Right renal cortex interstitium (tissue), 3 donors: Measurements from ENCODE around the gene PIAS1. TPM values are rescaled to one million over a fixed set of nuclear protein-coding genes. Genes with fewer than 3 reads are reported as not detected.

Experiments used
- DNase-seq, 3 donors: peaks; one replicate each; pipeline ENCODE4 v3.0.0-alpha.2; 2013; ENCODE audit warnings: low read depth in 3 of 3, low spot score in 2 of 3
- polyA plus RNA-seq, 3 donors: library from polyadenylated mRNA; unstranded; fragments of 120-200 nt; gene quantifications; one replicate each; pipeline ENCODE4 v1.2.1, GENCODE V29; 2013; ENCODE audit not compliant: insufficient read length in 3 of 3

PIAS1 gene
- polyA plus RNA-seq, 3 donors = 44.1 to 47.2 (median 45.7) TPM

DNA sequence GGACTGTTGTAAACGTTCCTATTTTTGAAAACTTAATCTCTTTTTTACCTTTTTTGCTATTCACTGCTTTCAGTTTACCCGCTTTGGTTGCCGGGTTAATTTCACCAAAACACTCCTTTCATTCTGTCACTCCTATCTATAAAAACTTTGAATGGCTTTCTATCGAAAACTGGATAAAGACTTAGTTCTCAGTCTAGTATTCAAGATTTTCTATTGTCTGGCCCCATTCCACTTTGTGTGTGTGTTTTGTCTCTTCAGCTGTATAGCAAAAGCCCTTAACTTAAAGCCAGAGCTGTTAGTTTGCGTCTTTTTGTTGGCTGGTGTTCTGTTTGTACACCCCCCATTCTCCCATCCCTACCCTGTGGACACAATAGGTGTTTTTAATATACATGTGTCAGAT is 7.5 kb downstream of the PIAS1 start:
- DNase-seq = no peak

DNA sequence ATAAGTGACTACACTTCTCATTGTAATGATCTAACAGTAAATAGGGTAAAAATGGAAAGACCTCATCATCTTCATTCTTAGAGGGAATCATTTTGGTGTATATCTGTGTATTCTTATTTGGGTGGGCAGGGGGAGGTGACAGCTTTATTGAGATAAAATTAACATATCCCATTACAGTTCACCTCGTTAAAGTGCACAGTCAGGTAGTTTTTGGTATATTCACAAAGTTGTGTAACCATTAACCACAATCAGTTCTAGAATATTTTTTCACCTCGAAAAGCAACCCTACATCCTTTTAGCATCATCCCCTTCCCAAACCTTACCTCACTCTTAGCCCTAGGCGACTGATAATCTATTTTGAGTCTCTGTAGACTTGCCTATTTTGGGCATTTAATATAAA is 8.1 kb downstream of the PIAS1 start:
- DNase-seq = no peak

DNA sequence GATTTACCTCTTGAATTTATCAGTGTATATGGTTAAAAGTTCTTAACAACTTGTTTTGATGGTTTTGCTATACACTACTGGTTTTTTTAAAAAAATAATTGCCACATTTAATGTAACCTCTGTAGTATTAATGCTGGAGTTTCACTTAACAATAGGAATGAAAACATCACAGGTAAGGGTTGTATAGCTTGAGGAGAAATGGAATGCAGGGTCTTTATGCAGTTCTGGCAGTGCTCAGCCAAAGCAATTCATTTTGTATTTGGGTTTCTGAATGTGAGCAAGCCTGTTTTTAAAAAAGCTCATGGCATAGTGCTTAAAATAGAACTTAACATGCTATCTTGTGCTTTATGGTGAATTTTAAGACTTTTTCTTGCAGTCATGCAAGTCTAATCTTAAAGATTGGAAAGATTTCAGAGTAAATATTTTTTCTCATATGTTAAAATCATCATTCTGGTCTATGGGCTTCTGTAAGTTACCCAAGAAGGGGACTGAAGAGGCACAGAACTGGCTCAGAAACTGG is 8.9 kb downstream of the PIAS1 start:
- DNase-seq = no peak

DNA sequence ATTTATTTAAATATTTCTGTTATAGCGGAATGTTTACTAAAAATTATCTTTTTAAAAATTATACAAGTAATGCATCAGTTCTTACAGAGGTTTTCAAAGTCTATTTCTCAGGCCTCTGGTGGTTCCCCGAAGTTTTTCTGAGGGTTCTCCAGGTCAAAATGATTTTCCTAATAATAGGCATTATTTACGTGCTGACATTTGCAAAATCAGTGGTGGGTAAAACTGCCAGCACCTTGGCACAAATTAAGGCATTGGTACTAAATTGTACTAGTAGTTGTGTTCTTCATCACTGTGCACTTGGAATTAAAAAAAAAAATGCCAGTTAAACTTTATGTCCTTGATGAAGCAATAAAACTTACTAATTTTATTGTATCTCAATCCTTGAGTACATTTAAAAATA is 9.5 kb downstream of the PIAS1 start:
- no peak for DNase-seq

DNA sequence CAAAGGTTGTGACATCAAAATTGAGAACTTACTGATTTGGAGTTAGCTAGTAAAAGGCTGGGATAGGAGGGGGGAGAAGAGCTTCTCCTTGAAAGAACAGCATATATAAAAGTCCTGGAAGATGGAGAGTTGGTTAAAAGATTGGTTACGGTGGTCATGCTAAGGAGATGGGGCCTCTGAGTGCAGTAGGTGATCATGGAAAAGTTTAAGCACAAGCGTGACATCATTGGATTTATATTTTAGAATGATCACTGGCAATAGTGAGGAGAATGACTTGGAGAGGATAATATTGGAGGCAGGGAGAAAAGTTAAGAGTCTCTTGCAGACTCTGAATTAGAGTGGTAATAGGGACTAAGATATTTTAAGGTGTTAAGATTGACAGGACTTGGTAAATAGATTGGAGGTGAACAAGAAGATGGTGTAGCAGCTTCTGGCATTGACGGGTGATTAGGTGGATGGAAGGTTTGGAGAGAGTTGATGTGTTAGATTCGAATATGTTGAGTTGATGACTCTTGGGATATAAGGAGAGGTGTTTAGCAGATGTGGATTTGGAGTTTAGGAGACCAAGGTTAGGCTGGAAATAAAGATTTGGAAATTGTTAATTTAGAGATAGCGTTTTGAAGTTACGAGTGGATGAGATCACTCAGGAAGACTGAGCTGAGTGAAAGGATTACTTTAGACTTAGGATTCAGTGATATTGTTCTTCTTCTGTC is 19.6 kb downstream of the PIAS1 start:
- no peak for DNase-seq

DNA sequence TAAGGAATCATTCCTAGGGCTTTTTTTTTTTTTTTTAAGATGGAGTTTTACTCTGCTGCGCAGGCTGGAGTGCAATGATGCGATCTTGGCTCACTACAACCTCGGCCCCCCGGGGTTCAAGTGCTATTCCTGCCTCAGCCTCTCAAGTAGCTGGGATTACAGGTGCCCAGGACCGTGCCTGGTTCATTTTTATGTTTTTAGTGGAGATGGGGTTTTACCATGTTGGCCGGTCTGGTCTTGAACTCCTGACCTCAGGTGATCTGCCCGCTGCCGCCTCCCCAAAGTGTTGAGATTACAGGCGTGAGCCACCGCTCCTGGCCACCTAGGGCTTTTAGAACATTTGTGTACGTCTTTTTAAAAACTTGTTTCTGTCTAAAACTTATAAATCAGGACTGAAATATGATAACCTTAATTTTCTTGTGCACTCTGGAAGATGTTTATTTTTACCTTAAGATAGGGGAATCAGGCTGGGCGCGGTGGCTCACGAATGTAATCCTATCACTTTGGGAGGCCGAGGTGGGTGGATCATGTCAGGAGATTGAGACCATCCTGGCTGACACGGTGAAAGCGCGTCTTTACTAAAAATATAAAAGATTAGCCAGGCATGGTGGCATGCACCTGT is 21.8 kb downstream of the PIAS1 start:
- DNase-seq = no peak

DNA sequence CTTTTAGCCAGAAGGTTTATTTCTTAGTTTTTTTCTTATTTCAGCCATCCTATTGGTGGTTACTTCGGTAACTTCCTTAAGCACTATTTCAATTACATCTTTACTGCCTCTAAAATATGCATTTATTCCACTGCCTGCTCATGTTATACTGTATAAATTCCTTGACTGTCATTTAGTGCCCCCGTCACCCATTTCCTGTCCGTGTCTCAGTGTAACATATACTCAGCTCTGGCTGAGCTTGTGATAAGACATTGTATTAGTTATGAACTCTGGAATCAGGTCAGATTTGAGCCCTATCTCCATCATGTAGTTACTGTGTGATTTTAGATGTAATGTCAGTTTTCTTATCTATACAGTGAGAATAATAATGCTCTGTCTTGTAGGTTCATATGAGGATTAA is 24.2 kb downstream of the PIAS1 start:
- no peak for DNase-seq

DNA sequence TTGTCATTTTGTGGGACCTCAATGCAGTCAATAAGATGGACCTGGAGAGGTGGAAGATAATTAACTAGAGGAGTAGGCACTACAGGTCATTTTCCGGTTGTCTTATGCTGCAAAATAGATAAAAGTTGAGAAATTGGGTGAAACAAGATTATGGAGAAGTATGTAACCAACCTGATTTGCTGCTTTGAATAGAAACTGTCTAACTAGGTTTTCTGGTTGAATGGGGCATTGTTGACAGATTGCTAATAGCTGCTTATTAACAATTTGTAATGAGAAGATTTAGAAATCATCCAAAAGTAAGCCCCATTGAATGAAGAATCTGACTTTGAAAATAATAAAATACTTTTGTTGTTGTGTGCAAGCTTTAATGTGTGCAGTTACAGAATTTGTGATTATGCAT is 26.2 kb downstream of the PIAS1 start:
- DNase-seq = no peak

DNA sequence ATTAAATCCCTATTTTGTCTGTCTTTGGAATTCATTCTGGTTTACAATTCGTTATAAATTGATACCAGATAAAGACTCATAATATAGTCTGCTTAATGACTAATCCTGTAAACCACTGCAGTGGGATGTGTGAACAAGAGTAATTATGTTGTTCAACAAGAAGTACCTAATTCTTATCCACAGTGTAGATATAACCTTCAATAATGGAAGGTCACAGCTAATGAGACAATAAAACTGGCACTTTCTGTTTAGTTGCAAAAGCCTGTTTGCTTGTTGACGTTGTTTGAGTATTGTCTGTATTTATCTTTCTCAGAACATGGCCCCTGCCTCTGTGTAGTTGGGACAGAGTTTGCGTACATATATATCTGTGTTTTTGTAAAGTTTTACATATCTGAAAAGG is 26.7 kb downstream of the PIAS1 start:
- DNase-seq = no peak

DNA sequence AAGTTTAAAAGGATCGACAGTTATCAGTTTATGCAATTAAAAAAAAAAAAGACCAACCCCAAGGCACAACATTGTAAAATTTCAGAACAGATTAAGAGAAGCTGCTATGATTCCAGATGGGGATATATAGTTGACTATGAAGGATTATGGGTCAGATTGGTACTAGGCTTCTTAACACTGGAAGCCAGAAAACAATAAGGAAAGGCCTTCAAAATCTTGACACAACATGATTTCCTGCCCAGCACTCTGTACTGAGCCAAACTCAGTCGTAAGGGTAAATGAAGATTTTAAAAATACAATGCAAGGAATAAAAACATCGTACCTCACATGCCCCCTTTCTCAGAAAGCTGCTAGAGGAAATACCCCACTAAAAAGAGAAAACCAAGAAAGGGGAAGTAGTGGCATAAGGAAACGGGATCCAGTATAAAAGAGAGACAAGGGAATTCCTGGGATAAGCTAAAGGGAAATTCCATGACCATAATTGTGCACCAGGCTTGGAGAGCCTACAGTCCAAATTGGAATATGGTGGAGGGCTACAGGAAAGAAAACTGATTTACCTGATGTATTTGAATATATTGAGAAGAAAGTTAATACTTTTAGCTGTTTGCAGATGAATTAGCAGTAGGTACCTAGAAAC is 27.9 kb downstream of the PIAS1 start:
- DNase-seq = no peak

DNA sequence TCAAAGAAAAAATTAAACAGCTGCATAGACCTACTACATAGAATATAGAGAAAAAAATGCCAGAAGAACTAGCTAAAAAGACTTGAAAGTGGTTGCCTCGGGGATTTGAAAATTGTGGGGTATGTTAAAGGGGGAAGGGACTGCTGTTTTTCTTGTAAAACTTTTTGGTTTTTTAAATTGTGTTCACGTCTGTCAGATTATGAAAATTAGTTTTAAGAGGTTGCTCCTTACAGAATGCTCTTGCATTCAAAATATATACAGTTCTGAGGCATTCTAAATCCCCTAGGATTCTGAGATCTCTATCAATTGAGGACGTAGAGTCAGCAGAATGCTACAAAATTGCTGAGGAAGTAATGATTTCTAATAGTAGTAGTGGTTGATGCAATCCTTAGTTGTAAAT is 28.6 kb downstream of the PIAS1 start:
- no peak for DNase-seq

DNA sequence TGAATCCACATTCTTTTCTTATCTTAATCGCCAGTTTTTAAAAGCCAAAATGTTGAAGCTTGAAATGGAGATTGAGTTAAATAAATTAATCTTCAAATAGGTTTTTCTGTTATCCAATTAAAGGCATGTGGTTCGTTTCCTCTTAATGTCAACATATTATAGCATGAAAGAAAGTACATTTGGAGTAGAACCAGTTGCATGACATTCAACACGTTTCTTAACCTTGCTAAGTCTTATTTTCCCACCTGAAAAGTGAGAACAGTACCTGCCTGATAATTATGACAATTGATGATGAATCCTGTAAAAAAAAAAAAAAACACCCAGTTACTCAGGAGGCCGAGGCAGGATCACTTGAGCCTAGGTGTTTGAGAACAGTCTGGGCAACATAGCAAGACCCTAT is 29.3 kb downstream of the PIAS1 start:
- DNase-seq = no peak

DNA sequence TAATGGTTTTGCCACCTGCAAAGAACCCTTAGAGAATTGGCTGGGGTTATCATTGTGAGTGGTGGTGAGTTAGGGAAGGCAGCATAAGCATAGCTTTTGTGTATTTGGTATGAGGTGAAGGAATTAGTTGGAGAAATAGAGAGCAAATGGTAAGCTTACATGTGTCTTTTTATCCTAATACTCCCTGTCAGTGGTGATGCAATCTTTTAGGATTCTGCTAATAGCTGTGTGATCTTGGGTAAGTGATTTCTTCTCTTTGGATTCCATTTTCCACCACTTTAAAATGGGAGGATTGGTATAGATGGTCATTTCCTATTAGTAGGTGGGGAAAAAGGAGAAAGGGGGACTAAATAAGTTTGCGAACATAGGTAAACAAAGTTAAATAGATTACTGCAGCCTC is 30.9 kb downstream of the PIAS1 start:
- no peak for DNase-seq

DNA sequence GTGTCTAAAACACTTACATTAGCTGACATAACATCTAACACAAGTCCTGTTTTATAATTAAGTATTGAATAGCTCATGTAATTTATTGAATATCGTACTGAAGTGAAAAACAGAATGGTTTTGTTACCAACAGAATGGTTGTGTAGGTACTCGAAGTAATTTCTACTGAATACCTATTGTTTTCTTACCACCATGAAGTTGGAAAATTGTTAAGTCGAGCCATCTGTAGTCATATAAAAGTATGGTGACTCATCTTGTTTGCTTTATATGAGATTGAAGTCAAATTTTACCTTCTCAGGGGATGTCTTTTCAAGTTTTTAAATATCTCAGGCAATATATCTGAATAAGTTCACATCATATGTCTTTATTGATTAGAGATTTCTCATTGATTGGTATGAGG is 37.6 kb downstream of the PIAS1 start:
- DNase-seq = no peak

DNA sequence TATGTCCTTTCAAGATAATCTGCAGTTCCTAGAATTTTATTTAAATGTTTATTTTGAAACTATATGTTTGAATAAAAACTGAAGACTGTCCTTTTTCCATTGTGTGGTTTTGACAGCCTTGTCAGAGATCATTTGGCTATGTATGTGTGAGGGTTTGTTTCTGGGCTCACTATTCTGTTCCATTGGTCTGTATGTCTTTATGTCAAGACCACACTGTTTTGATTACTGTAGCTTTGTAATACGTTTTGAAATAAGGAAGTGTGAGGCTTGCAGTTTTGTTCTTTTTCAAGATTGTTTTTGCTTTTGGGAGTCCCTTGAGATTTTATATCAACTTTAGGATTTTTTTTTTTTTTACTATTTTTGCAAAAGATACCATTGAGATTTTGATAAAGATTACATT is 42.0 kb downstream of the PIAS1 start:
- DNase-seq = no peak

DNA sequence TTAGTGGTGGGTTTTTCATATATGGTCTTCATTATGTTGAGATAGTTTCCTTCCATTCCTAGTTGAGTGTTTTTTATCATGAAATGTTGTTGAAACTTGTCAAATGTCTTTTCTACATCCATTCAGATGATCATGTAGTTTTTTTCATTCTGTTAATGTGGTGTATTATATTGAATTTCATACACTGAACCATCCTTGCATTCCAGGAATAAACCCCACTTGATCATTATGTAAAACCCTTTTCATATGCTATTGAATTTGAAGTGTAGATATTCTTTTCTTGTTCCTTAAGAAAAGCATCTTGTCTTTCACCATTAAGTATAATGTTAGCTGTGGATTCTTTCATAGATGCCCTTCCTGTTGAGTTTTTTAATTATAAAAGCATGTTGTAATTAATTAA is 42.9 kb downstream of the PIAS1 start:
- no peak for DNase-seq

DNA sequence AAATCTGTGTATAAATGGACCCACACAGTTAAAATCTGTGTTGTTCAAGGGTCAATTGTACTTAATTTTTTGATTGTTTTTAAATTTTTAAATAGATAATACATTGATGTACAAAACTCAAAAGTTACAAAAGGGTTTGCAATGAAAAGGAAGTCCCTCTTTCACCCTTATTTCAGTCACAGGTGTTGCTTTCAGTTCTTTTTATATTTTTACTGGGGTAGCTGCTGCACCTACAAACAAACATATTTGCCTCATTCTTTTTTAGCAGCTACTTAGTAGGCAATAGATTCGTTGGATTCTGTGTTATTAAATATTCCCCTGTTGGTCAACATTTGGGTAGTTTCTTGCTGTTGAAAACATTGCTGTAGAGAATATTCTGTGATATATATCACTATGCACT is 44.4 kb downstream of the PIAS1 start:
- DNase-seq = no peak

DNA sequence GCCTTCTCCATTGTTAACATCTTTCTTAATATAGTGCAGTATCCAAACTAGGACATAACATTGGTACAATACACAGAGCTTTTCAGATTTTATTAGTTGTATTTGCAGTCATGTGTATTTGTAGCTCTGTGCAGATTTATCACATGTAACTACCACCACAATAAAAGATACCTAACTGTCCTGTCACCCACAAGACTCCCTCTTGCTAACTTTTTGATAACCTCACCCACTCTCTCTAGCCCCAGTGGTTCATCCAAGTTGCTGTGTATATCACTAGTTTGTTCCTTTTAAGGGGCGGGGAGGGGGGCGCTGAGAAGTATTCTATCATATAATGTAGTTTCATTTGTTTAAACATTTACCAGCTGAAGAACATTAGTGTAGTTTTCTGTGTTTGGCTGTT is 46.1 kb downstream of the PIAS1 start:
- DNase-seq = no peak

DNA sequence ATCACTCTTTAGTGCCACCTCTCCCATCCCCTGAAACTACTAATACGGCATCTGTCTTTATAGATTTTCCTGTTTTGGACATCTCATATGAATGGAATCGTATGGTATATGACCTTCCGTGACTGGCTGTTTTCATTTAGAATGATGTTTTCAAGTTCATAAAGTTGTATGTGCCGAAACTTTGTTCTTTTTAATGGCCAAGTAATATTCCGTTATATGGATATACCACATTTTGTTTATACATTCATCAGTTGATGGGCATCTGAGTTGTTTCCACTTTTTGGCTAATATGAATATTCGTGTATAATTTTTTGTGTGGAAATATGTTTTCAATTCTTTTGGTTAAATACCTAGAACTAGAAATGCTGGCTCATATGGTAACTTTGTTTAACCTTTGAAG is 49.5 kb downstream of the PIAS1 start:
- no peak for DNase-seq

DNA sequence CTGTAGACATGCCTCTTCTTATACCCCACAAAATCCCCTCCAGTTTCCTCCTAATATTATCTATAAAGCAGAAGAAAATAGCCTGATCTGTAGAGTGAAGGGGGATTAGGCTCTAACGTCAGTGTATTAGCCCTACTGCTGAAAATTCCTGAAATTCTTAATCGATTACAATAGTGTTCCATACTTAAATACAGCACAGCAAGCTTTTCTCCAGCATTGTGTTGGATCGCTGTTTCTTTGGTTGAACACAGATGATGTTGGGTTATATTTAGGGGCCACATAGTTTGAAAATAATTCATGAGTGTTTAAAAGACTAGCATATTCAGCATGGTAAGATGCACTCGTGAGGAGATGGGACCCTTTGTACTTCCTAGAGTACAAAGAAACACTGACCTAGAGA is 52.5 kb downstream of the PIAS1 start:
- DNase-seq = no peak

DNA sequence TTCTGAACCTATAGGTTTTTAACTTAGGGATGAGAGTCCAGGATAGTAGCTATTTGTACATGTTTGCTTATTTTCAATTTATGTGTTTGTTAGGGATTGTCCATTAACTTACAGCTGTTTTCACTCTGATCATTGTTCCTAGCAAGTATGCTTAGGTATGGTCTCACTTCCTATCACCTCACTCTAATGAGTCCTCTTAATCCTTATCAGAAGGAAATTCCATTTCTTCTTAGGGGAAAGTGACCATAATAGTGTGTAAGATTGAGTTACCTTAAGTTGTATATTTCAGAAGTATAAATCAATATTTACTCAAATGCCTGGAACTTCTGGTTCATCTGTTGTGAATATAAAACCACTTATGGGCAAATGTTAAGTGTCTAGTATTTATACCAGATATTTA is 53.0 kb downstream of the PIAS1 start:
- DNase-seq = no peak

DNA sequence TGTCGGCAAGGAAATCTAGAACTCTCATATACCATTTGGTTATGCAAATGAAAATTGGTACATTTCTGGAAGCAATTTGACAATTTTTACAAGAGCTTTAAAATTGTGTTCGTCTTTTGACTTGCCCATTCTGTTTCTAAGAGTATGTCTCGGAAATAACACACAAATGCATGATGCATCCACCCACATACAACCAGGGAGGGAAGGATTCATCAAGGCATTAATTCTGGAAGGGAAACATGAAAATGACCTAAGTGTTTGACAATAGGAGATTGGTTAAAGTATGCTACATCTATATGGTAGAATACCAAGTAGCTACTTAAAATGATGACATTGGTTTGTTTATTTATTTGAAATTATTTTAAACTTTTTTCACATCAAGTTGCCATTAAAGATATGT is 58.6 kb downstream of the PIAS1 start:
- DNase-seq = no peak
